WI38 (cell line): Measurements from ENCODE around the gene EXOC6.

Experiments
- H3K4me3 ChIP-seq: 2 replicates; pipeline ENCODE4 v1.5.1; 2011; ENCODE audit warnings: low read depth, mild to moderate bottlenecking, control low read depth, low read length
- CTCF ChIP-seq: IDR thresholded peaks from 2 replicates; pipeline ENCODE4 v1.5.1; 2012; ENCODE audit warnings: low read depth, mild to moderate bottlenecking, control low read depth, low read length

Gene EXOC6

GRCh38 chr10:93074597-93075368, 226.5 kb downstream of the EXOC6 start:
- TF ChIP-seq CTCF: no peak
- peak overlapping the region; percentile 22 for H3K4me3 ChIP-seq

- H3K4me3 ChIP-seq: no peak overlapping the region
- no peak for TF ChIP-seq CTCF
Measured at GRCh38 chr10:93075369-93076221, 227.3 kb downstream of the EXOC6 start.

- no peak for TF ChIP-seq CTCF
- no peak overlapping the region for H3K4me3 ChIP-seq
Measured at GRCh38 chr10:93076871-93077270, 228.6 kb downstream of the EXOC6 start.

- no peak for TF ChIP-seq CTCF
- no peak overlapping the region for H3K4me3 ChIP-seq
Measured at GRCh38 chr10:93077860-93078337, 229.6 kb downstream of the EXOC6 start.

GRCh38 chr10:93079663-93080349, 231.5 kb downstream of the EXOC6 start:
- no peak for TF ChIP-seq CTCF
- peak overlapping the region; percentile 32; the same call in 1 of the 2 replicates for H3K4me3 ChIP-seq

GRCh38 chr10:93080350-93081046, 232.2 kb downstream of the EXOC6 start:
- peak overlapping the region; percentile 32; the same call in 1 of the 2 replicates for H3K4me3 ChIP-seq
- peak; percentile 91 for TF ChIP-seq CTCF
